ENCODE measurements around the gene C16orf89.
"Not testable (repeated sequence)": the region's sequence is repeated elsewhere in the genome, so short reads cannot be mapped to it uniquely, and the experiment has no call there.

The C16orf89 gene

GRCh38 chr16:5093746-5094145 lies 28.0 kb upstream of the C16orf89 start:
- H3K4me1 ChIP-seq (ENCODE audit: control insufficient read depth, insufficient read depth, low read depth, low read length); H3K4me2 ChIP-seq (ENCODE audit: low read length, poor library complexity, severe bottlenecking); H3K27me3 ChIP-seq (ENCODE audit: control insufficient read depth in 1 of 2, insufficient read depth in 1 of 2, low read length in 2 of 2); H3K18ac ChIP-seq (ENCODE audit: low read depth in 1 of 2, low read length in 2 of 2); H4K8ac ChIP-seq (ENCODE audit: low read length); H2BK12ac ChIP-seq (ENCODE audit: low read length in 2 of 2); H3K14ac ChIP-seq (ENCODE audit: low read length in 2 of 2); H3K4me3 ChIP-seq (ENCODE audit: insufficient read depth in 1 of 2, low read depth in 1 of 2, low read length in 2 of 2); H2BK120ac ChIP-seq (ENCODE audit: low read depth, low read length); H3K79me1 ChIP-seq (replicated peaks; ENCODE audit: low read length, poor library complexity, severe bottlenecking); H2BK15ac ChIP-seq (ENCODE audit: low read depth, poor library complexity, severe bottlenecking); H3K4ac ChIP-seq (ENCODE audit: low read depth in 1 of 2, low read length in 2 of 2); H2BK5ac ChIP-seq (ENCODE audit: low read depth, low read length, poor library complexity, severe bottlenecking); H3K9ac ChIP-seq (ENCODE audit: low read length); H2AK5ac ChIP-seq (ENCODE audit: low read length, severe bottlenecking); H4K91ac ChIP-seq (ENCODE audit: low read length); H2AFZ ChIP-seq (ENCODE audit: low read depth, low read length); H3K23ac ChIP-seq (ENCODE audit: low read length in 2 of 2); H3K9me3 ChIP-seq (ENCODE audit: control insufficient read depth, low read length); H3K27ac ChIP-seq (ENCODE audit: low read length, poor library complexity, severe bottlenecking); DNase-seq: not testable (repeated sequence)
- peaks cover 8 to 19% of the 10 kb centered on the region in 2 experiments for H3K36me3 ChIP-seq (ENCODE audit: control insufficient read depth in 1 of 2, insufficient read depth in 2 of 2, low read depth in 1 of 2, low read length in 2 of 2)
- WGBS = 92% methylated on average over 10 of the region's 11 CpGs

- H3K36me3 ChIP-seq (ENCODE audit: control insufficient read depth in 1 of 2, insufficient read depth in 2 of 2, low read depth in 1 of 2, low read length in 2 of 2) = peaks cover 8 to 25% of the 10 kb centered on the region in 2 experiments
- WGBS = 87% methylated on average over 6 of the region's 9 CpGs
- H3K9me3 ChIP-seq (ENCODE audit: control insufficient read depth, low read length); H2BK5ac ChIP-seq (ENCODE audit: low read depth, low read length, poor library complexity, severe bottlenecking); H2AFZ ChIP-seq (ENCODE audit: low read depth, low read length); H3K9ac ChIP-seq (ENCODE audit: low read length); H3K18ac ChIP-seq (ENCODE audit: low read depth in 1 of 2, low read length in 2 of 2); H3K4me1 ChIP-seq (ENCODE audit: control insufficient read depth, insufficient read depth, low read depth, low read length); H3K4ac ChIP-seq (ENCODE audit: low read depth in 1 of 2, low read length in 2 of 2); H3K23ac ChIP-seq (ENCODE audit: low read length in 2 of 2); DNase-seq; H4K91ac ChIP-seq (ENCODE audit: low read length); H2BK12ac ChIP-seq (ENCODE audit: low read length in 2 of 2); H3K4me3 ChIP-seq (ENCODE audit: insufficient read depth in 1 of 2, low read depth in 1 of 2, low read length in 2 of 2); H2BK15ac ChIP-seq (ENCODE audit: low read depth, poor library complexity, severe bottlenecking); H3K4me2 ChIP-seq (ENCODE audit: low read length, poor library complexity, severe bottlenecking); H3K27ac ChIP-seq (ENCODE audit: low read length, poor library complexity, severe bottlenecking); H3K14ac ChIP-seq (ENCODE audit: low read length in 2 of 2); H3K27me3 ChIP-seq (ENCODE audit: control insufficient read depth in 1 of 2, insufficient read depth in 1 of 2, low read length in 2 of 2); H4K8ac ChIP-seq (ENCODE audit: low read length); H2AK5ac ChIP-seq (ENCODE audit: low read length, severe bottlenecking); H2BK120ac ChIP-seq (ENCODE audit: low read depth, low read length); H3K79me1 ChIP-seq (replicated peaks; ENCODE audit: low read length, poor library complexity, severe bottlenecking): not testable (repeated sequence)
Observed at GRCh38 chr16:5093081-5093480, 27.3 kb upstream of the C16orf89 start.

GRCh38 chr16:5090592-5090991 lies 24.8 kb upstream of the C16orf89 start:
- H3K27me3 ChIP-seq (ENCODE audit: control insufficient read depth in 1 of 2, insufficient read depth in 1 of 2, low read length in 2 of 2); H3K79me1 ChIP-seq (replicated peaks; ENCODE audit: low read length, poor library complexity, severe bottlenecking): not testable (repeated sequence)

GRCh38 chr16:5089911-5090555 lies 24.3 kb upstream of the C16orf89 start:
- not testable (repeated sequence) for H2BK12ac ChIP-seq (ENCODE audit: low read length in 2 of 2); H4K91ac ChIP-seq (ENCODE audit: low read length); H3K4me2 ChIP-seq (ENCODE audit: low read length, poor library complexity, severe bottlenecking); H3K23ac ChIP-seq (ENCODE audit: low read length in 2 of 2); H2BK15ac ChIP-seq (ENCODE audit: low read depth, poor library complexity, severe bottlenecking); H3K27ac ChIP-seq (ENCODE audit: low read length, poor library complexity, severe bottlenecking); H3K18ac ChIP-seq (ENCODE audit: low read depth in 1 of 2, low read length in 2 of 2); H3K14ac ChIP-seq (ENCODE audit: low read length in 2 of 2); H3K27me3 ChIP-seq (ENCODE audit: control insufficient read depth in 1 of 2, insufficient read depth in 1 of 2, low read length in 2 of 2); H3K4me1 ChIP-seq (ENCODE audit: control insufficient read depth, insufficient read depth, low read depth, low read length); H3K4me3 ChIP-seq (ENCODE audit: insufficient read depth in 1 of 2, low read depth in 1 of 2, low read length in 2 of 2); H2AK5ac ChIP-seq (ENCODE audit: low read length, severe bottlenecking); H2BK5ac ChIP-seq (ENCODE audit: low read depth, low read length, poor library complexity, severe bottlenecking); H3K79me1 ChIP-seq (replicated peaks; ENCODE audit: low read length, poor library complexity, severe bottlenecking); H2AFZ ChIP-seq (ENCODE audit: low read depth, low read length); H4K8ac ChIP-seq (ENCODE audit: low read length); H3K9ac ChIP-seq (ENCODE audit: low read length); H3K4ac ChIP-seq (ENCODE audit: low read depth in 1 of 2, low read length in 2 of 2); H2BK120ac ChIP-seq (ENCODE audit: low read depth, low read length); DNase-seq; H3K9me3 ChIP-seq (ENCODE audit: control insufficient read depth, low read length)
- peaks cover 22 to 34% of the 10 kb centered on the region in 2 experiments for H3K36me3 ChIP-seq (ENCODE audit: control insufficient read depth in 1 of 2, insufficient read depth in 2 of 2, low read depth in 1 of 2, low read length in 2 of 2)
- WGBS = 98% methylated on average over 26 of the region's 26 CpGs

More at GRCh38 chr16:5090592-5090991, 24.8 kb upstream of the C16orf89 start:
- not testable (repeated sequence) for H2BK12ac ChIP-seq (ENCODE audit: low read length in 2 of 2); H3K4me3 ChIP-seq (ENCODE audit: insufficient read depth in 1 of 2, low read depth in 1 of 2, low read length in 2 of 2); H4K91ac ChIP-seq (ENCODE audit: low read length); H2BK5ac ChIP-seq (ENCODE audit: low read depth, low read length, poor library complexity, severe bottlenecking); H3K4me1 ChIP-seq (ENCODE audit: control insufficient read depth, insufficient read depth, low read depth, low read length); H3K4ac ChIP-seq (ENCODE audit: low read depth in 1 of 2, low read length in 2 of 2); H2BK120ac ChIP-seq (ENCODE audit: low read depth, low read length); H2AK5ac ChIP-seq (ENCODE audit: low read length, severe bottlenecking); H2AFZ ChIP-seq (ENCODE audit: low read depth, low read length); H2BK15ac ChIP-seq (ENCODE audit: low read depth, poor library complexity, severe bottlenecking); H3K9me3 ChIP-seq (ENCODE audit: control insufficient read depth, low read length); H3K18ac ChIP-seq (ENCODE audit: low read depth in 1 of 2, low read length in 2 of 2); H3K4me2 ChIP-seq (ENCODE audit: low read length, poor library complexity, severe bottlenecking); H3K27ac ChIP-seq (ENCODE audit: low read length, poor library complexity, severe bottlenecking); H3K9ac ChIP-seq (ENCODE audit: low read length); H3K23ac ChIP-seq (ENCODE audit: low read length in 2 of 2); H4K8ac ChIP-seq (ENCODE audit: low read length); DNase-seq; H3K14ac ChIP-seq (ENCODE audit: low read length in 2 of 2)
- 95% methylated on average over 9 of the region's 9 CpGs for WGBS
- peaks cover 19 to 31% of the 10 kb centered on the region in 2 experiments for H3K36me3 ChIP-seq (ENCODE audit: control insufficient read depth in 1 of 2, insufficient read depth in 2 of 2, low read depth in 1 of 2, low read length in 2 of 2)

Measured in mesenchymal stem cell (in vitro differentiated cells and primary cell).